Measurements from ENCODE around the gene IQSEC2.

IQSEC2 gene

DNA sequence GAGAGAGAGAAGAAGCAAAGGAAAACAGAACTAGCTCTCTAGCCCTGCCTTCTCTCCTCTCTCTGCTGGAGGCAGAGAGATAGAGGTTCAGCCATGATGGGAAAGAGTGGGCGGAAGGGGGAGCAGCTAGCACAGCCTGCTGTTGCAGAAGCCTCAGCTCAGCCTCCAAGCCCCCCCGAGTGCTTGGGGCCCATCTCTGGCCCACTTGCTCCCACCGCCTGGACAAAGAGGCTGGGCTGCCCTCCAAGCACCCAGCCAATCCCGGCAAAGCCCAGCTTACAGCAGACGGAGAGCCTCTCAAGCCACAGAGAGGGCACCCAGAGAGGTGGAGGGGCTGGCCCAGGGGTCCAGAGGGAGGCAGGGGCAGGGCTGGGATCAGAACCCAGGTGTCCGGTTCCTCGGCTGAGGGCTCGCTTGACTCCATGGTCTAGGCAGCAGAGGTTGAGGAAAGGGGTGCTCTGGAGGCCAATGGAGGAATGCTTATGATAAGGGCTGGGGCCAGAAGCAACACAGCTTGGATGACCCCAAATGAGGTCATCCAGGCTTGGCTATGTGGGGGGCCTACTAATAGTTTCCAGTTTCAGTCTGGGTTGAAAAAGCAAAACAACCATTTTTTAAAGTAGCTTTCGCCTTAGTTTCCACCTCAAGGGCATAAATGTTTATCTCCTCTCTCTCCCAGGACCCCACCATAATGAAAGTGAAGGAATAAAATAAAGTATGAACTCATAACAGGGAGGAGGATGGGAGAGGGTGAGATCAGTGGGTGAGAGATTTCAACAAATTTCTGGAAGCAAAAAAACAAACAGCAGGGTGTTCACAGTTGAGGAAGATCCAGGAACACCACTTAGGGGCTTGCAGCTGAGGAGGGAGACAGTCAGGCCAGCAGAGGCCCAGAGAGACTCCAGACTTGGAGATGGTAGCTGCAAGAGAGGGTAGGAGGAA, 24.9 kb upstream of the IQSEC2 start:
- in situ Hi-C loops (cut with MboI; ENCODE audit: low sequenced_read_pairs, unreplicated experiment) = no loop called here
- TF ChIP-seq, protein P1, sequence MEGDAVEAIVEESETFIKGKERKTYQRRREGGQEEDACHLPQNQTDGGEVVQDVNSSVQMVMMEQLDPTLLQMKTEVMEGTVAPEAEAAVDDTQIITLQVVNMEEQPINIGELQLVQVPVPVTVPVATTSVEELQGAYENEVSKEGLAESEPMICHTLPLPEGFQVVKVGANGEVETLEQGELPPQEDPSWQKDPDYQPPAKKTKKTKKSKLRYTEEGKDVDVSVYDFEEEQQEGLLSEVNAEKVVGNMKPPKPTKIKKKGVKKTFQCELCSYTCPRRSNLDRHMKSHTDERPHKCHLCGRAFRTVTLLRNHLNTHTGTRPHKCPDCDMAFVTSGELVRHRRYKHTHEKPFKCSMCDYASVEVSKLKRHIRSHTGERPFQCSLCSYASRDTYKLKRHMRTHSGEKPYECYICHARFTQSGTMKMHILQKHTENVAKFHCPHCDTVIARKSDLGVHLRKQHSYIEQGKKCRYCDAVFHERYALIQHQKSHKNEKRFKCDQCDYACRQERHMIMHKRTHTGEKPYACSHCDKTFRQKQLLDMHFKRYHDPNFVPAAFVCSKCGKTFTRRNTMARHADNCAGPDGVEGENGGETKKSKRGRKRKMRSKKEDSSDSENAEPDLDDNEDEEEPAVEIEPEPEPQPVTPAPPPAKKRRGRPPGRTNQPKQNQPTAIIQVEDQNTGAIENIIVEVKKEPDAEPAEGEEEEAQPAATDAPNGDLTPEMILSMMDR (IDR thresholded peaks at IDR 0.05; ENCODE audit: borderline replicate concordance, control extremely low read depth, extremely low read depth, insufficient read depth, missing control alignments) = no peak
- no peak for DNase-seq (ENCODE audit: low spot score)

DNA sequence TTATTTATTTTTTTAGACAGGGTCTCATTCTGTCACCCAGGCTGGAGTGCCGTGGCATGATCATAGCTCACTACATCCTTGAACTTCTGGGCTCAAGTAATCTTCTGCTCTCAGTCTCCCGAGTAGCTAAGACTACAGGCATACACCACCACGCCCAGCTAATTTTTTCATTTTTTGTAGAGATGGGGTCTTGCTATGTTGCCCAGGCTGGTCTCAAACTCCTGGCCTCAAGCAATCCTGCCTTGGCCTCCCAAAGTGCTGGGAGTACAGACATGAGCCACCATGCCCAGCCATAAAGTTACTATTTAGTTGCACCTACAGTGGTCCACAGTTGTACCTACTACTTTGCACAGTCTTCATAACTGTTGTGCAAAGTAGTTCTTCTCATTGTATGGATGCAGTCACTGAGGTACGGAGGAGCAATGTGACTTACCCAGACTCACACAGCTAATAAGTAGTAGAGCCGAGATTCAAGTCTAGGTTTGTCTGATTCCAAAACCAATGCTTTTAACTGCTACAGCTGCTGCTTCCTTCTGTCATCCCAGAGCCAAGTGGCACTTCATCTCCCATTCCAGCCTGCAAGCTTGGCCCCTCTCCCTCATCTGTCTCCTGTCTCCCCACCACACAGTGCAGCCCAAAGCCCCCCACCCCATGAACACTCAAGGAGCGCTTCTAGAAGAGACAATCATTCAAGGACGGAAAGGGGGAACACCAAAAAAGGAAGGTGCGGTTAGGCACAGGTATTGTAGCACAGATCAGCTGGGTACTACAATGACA, 24.0 kb upstream of the IQSEC2 start:
- in situ Hi-C loops (cut with MboI; ENCODE audit: low sequenced_read_pairs, unreplicated experiment) = no loop called here

DNA sequence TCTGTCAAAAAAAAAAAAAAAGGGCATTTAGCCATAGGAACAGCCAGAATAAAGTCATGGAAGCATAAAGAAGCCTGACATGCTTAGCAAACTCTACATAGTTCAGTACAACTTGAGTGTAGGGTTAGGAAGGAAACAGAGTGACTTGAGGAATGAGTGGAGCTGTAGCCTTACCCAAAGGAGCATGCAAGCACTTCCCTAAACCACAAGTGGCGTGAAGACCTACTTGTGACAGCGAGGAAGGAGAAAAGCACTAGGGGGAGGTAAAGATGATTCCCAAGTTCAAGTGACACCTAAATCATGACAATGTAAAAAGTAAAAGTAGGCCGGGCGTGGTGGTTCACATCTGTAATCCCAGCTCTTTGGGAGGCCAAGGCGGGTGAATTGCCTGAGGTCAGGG, 21.8 kb upstream of the IQSEC2 start:
- TF ChIP-seq, protein P1 (IDR thresholded peaks at IDR 0.05; ENCODE audit: borderline replicate concordance, control extremely low read depth, extremely low read depth, insufficient read depth, missing control alignments) = no peak
- DNase-seq (ENCODE audit: low spot score) = no peak
- in situ Hi-C loops (cut with MboI; ENCODE audit: low sequenced_read_pairs, unreplicated experiment) = no loop called here

More for the DNA sequence above, 24.0 kb upstream of the IQSEC2 start:
- DNase-seq (ENCODE audit: low spot score) = no peak
- TF ChIP-seq, protein P1 (IDR thresholded peaks at IDR 0.05; ENCODE audit: borderline replicate concordance, control extremely low read depth, extremely low read depth, insufficient read depth, missing control alignments) = no peak

DNA sequence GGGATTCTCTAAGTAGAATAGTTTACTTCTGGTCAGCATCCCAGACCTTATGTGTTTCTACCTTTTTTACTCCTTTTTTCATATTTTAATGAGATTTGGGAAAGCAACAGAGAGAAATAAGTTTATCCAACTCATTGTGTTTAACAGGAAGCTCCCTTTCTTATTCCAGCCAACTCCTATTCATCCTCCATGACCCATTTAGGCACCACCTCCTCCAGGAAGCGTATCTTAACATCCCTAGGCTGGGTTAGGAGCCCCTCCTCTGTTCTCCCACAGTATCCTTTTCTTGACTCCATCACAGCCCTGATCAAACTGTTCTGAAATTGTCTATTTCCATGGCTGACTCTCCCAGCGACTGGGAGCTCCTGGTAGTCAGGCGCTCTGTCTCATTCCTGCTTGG, 18.8 kb upstream of the IQSEC2 start:
- no peak for DNase-seq (ENCODE audit: low spot score)
- TF ChIP-seq, protein P1 (IDR thresholded peaks at IDR 0.05; ENCODE audit: borderline replicate concordance, control extremely low read depth, extremely low read depth, insufficient read depth, missing control alignments) = no peak
- in situ Hi-C loops (cut with MboI; ENCODE audit: low sequenced_read_pairs, unreplicated experiment) = no loop called here

DNA sequence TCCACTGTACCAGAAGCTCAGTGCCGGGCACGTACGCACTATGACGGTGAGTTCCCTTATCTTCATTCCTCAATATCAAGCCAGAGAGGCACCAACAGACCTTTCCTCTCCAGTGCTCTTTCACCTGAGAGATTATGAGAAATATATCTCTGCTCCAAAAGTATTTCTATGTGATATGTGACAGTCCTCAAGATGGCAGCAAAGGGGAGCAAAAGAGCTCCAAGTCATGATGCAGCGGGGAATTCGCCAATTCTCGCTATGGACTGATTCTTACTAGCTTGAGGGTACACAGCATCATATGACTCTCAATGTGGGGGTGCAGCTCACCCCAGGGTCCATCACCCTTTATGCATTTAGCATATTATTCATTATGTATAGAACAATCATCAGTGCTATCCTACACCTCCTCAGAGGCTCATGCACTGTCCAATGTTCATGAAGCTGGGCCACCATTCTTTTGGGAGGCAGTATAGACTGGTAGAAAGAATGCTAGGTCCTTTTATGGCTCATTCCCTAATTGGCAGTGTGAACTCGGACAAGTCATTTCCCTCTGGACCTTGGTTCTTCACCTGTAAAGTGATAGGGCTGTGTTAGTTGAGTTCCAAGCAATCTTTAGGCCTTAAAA, 12.8 kb upstream of the IQSEC2 start:
- in situ Hi-C loops (cut with MboI; ENCODE audit: low sequenced_read_pairs, unreplicated experiment) = no loop called here
- TF ChIP-seq, protein P1 (IDR thresholded peaks at IDR 0.05; ENCODE audit: borderline replicate concordance, control extremely low read depth, extremely low read depth, insufficient read depth, missing control alignments) = peak; percentile 13
- no peak for DNase-seq (ENCODE audit: low spot score)

DNA sequence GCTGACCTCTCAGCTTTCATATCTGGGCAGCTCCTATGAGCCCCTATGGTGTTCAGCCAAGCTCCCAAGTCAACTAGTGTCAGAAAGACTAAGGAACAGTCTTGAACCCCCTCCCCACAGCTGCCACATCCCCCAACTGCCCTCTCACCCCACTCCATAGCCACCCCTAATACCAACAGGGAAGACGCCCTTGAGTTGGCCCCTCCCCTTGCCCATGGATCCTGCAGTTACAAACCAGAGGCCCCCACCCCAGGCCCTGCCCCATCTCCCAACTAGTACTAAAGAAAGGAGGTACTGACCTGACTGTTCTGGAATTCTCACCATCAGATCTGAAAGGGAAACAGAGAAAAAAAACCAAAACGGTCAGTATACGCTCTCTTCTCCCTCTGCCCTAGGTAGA, 10.2 kb upstream of the IQSEC2 start:
- in situ Hi-C loops (cut with MboI; ENCODE audit: low sequenced_read_pairs, unreplicated experiment) = no loop called here
- TF ChIP-seq, protein P1 (IDR thresholded peaks at IDR 0.05; ENCODE audit: borderline replicate concordance, control extremely low read depth, extremely low read depth, insufficient read depth, missing control alignments) = no peak
- no peak for DNase-seq (ENCODE audit: low spot score)

Data from GM13976 (cell line).